Adrenal gland (tissue), 19 donors: ENCODE results near the gene SH3BGRL2. TPM values are rescaled to one million over a fixed set of nuclear protein-coding genes. Genes with fewer than 3 reads are reported as not detected.

ENCODE experiments used
- DNase-seq, 7 donors: peaks; one replicate each; pipeline ENCODE4 v3.0.0-alpha.2; 2019 to 2020
- H3K27ac ChIP-seq, 5 donors: fragments of 200-600 bp; sonication (generic) in 4 of 5; 1 replicate in 3 of 5; 2 replicates in 2 of 5; pipeline versions ENCODE4 v1.5.1 to v1.8.0; 2016 to 2020; ENCODE audit warnings: mild to moderate bottlenecking in 1 of 5
- H3K27me3 ChIP-seq: fragments of 200-600 bp; 2 replicates; pipeline ENCODE4 v1.8.0; 2021
- H3K36me3 ChIP-seq, 2 donors: fragments of 200-600 bp; replicated peaks in 1 of 2; 1 replicate in 1 of 2; 2 replicates in 1 of 2; pipeline versions ENCODE4 v1.5.1 to v1.8.0; 2018 to 2022
- H3K4me1 ChIP-seq, 2 donors: fragments of 200-600 bp; replicated peaks in 1 of 2; 1 replicate in 1 of 2; 2 replicates in 1 of 2; pipeline versions ENCODE4 v1.5.1 to v1.8.0; 2018 to 2021
- H3K4me3 ChIP-seq, 4 donors: fragments of 200-600 bp; sonication (generic) in 3 of 4; one replicate each; pipeline ENCODE4 v1.5.1; 2016 to 2018
- H3K9me3 ChIP-seq, 3 donors: fragments of 200-600 bp; sonication (generic) in 1 of 3; replicated peaks in 1 of 3; 1 replicate in 2 of 3; 2 replicates in 1 of 3; pipeline versions ENCODE4 v1.5.1 to v1.8.0; 2016 to 2021
- POLR2A ChIP-seq, 2 donors: fragments of 450-650 bp; IDR thresholded peaks; one replicate each; pipeline ENCODE4 v1.6.1; 2017; ENCODE audit warnings: antibody characterized with exemption in 2 of 2, mild to moderate bottlenecking in 2 of 2, moderate library complexity in 1 of 2
- WGBS, 4 donors: extraction: QIAGEN DNeasy Blood & Tissue Kit in 2 of 4; methylation state at CpG; one replicate each; pipeline versions ENCODE4 v1.1.5 to v1.1.7; 2013 to 2017; 5-methylcytosine and 5-hydroxymethylcytosine counted together
- intact Hi-C, 2 donors: fragments of 100-400 bp; cut with DNase I; formaldehyde crosslinking; loops; one replicate each; pipeline versions ENCODE4 v1.14.1 to v1.15.0; 2022 to 2023
- long read RNA-seq, 10 donors: library from polyadenylated mRNA in 3 of 10; unstranded in 2 of 10; stranded (forward) in 1 of 10; transcript quantifications; one replicate each; pipeline ENCODE4 v2.0.0 and lab custom pipeline, GENCODE V29; 2021 to 2026
- polyA plus RNA-seq, 3 donors: library from polyadenylated mRNA; stranded (reverse); fragments of 200-250 nt in 2 of 3; fragments of 350-450 nt in 1 of 3; fragmentation: Illumina TruSeq in 1 of 3; extraction: RNeasy Lipid Tissue Mini Kit (QIAGEN cat#74804) in 1 of 3; gene quantifications; one replicate each; pipeline ENCODE4 v1.2.3, GENCODE V29; 2013 to 2014
- total RNA-seq, 9 donors: library from RNA; depleted of rRNA in 4 of 9; stranded (reverse); fragments of >200 nt in 4 of 9; fragments of 120-200 nt in 1 of 9; fragmentation: NEBNext Ultra II Directional in 1 of 9; extraction: Animal tissue kit (Norgen Biotek cat#: 25700) in 1 of 9; gene quantifications; one replicate each; pipeline versions ENCODE4 v1.1.0 to v1.2.4, GENCODE V29; 2013 to 2023
- TF ChIP-seq, protein P1 (sequence below), 6 experiments: fragments of 450-650 bp in 4 of 6; fragments of 200-600 bp in 2 of 6; sonication (generic) in 1 of 6; IDR thresholded peaks; 1 replicate in 5 of 6; 2 replicates in 1 of 6; pipeline versions ENCODE4 v1.5.1 to v1.8.0; 2016 to 2021; ENCODE audit warnings: antibody characterized with exemption in 6 of 6, mild to moderate bottlenecking in 2 of 6, moderate library complexity in 1 of 6
- donor health status: healthy with polysubstance abuse.
- donor health status: Bipolar disorder and iron deficiency.
- donor health status: DM: yes; HTN: yes; CAD: no.
- donor health status: DM: no; HTN: no; CAD: no.
- donor health status: DM: no; HTN: no; CAD: no.
- donor health status: DM: yes; HTN: yes; CAD: no.

Gene SH3BGRL2
- 10 to 100 TPM in 3 of 9 donors, 1 to 10 TPM in 6; 5.6 to 13.3 (median 9.0) TPM for total RNA-seq
- polyA plus RNA-seq = 10 to 100 TPM in 1 of 3 donors, 1 to 10 TPM in 2; 3.8 to 11.2 (median 4.6) TPM
- long read RNA-seq, donor 1 = 0 reads
- long read RNA-seq, donor 2 = 0 reads
- long read RNA-seq, donor 3 = 0 reads
- long read RNA-seq, donor 4, full-length matches to known transcripts = 1 of 5 reads
- long read RNA-seq, donor 4, partial matches to known transcripts = 0 of 5 reads
- long read RNA-seq, donor 4, other reads (novel, unspliced or antisense) = 4 of 5 reads
- long read RNA-seq, donor 5, full-length matches to known transcripts = 9 of 11 reads
- long read RNA-seq, donor 5, partial matches to known transcripts = 0 of 11 reads
- long read RNA-seq, donor 5, other reads (novel, unspliced or antisense) = 2 of 11 reads
- long read RNA-seq, donor 6, partial matches to known transcripts = 0 of 2 reads
- long read RNA-seq, donor 6, other reads (novel, unspliced or antisense) = 2 of 2 reads
- long read RNA-seq, donor 7, full-length matches to known transcripts = 1 of 1 reads
- long read RNA-seq, donor 7, partial matches to known transcripts = 0 of 1 reads
- long read RNA-seq, donor 7, other reads (novel, unspliced or antisense) = 0 of 1 reads
- long read RNA-seq, donor 8 = 0 reads
- long read RNA-seq, donor 9, full-length matches to known transcripts = 3 of 3 reads
- long read RNA-seq, donor 9, partial matches to known transcripts = 0 of 3 reads
- long read RNA-seq, donor 9, other reads (novel, unspliced or antisense) = 0 of 3 reads
- long read RNA-seq, donor 10, full-length matches to known transcripts = 2 of 2 reads
- long read RNA-seq, donor 10, partial matches to known transcripts = 0 of 2 reads
- long read RNA-seq, donor 10, other reads (novel, unspliced or antisense) = 0 of 2 reads

DNA sequence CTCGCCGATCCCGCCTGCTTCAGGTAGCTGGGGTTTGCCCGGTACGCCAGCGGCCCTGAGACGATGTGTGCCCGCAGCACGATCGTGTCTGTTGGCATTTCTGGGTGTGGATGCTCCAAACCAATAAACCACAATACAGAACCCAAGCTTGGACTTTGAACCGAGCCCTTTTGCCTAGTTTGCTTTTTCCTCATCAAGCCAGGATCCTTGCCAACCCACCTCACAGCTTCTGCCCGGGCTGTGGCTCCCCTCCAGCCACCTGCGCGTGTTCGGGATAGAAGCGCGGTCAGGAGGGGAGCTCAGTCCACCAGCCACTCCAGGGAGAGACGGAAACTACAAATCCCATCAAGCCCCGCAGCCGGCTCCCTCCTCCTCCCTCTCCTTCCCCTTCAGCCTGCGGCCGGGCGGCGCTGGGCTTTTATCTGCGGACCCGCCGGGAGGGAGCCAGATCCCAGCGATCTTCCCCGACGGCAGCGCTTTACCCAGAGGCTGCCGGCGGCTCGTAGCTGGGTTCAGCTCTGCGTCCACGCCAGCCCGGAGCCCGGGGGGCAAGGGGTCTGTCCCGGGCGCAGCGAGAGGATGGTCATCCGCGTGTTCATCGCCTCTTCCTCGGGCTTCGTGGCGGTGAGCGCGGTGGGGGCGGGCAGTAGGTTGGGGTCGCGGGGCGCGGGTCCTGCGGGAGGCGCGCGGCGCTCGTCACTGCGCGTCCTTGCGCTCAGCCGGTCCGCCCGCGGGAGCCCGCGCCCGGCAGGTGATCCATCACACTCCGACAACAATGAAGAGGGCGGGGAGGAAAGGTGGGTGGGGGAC lies at the start of gene SH3BGRL2:
Gene SH3BGRL2 (plus strand): TSS at position 447 of the 810 bp plus-strand sequence. CDS start 133 bp downstream, at position 580.
- intact Hi-C loops = no loop called here
- TF ChIP-seq, protein P1, sequence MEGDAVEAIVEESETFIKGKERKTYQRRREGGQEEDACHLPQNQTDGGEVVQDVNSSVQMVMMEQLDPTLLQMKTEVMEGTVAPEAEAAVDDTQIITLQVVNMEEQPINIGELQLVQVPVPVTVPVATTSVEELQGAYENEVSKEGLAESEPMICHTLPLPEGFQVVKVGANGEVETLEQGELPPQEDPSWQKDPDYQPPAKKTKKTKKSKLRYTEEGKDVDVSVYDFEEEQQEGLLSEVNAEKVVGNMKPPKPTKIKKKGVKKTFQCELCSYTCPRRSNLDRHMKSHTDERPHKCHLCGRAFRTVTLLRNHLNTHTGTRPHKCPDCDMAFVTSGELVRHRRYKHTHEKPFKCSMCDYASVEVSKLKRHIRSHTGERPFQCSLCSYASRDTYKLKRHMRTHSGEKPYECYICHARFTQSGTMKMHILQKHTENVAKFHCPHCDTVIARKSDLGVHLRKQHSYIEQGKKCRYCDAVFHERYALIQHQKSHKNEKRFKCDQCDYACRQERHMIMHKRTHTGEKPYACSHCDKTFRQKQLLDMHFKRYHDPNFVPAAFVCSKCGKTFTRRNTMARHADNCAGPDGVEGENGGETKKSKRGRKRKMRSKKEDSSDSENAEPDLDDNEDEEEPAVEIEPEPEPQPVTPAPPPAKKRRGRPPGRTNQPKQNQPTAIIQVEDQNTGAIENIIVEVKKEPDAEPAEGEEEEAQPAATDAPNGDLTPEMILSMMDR (IDR thresholded peaks at IDR 0.05) = no peak
- peak in 1 of 2 donors; percentile 46 for TF ChIP-seq POLR2A (IDR thresholded peaks at IDR 0.05)
- Histone ChIP-seq H3K27ac (peak within 1 kb of the TSS in 2 of 5 donors; percentile 53 to 68), H3K27me3 (no peaks in the 10 kb centered on the region), H3K4me3 (peak within 1 kb of the TSS in 3 of 4 donors; percentile 40 to 92 (median 56)), H3K36me3 (no peaks in the 10 kb centered on the region), H3K4me1 (peaks cover 0 to 10% of the 10 kb centered on the region in 2 donors), H3K9me3 (no peaks in the 10 kb centered on the region)
- peak; percentile 68 to 82 (median 71) for DNase-seq
- 1 to 6% (median 1%) methylated on average over 15 to 71 of the region's 72 CpGs for WGBS, 4 donors

DNA sequence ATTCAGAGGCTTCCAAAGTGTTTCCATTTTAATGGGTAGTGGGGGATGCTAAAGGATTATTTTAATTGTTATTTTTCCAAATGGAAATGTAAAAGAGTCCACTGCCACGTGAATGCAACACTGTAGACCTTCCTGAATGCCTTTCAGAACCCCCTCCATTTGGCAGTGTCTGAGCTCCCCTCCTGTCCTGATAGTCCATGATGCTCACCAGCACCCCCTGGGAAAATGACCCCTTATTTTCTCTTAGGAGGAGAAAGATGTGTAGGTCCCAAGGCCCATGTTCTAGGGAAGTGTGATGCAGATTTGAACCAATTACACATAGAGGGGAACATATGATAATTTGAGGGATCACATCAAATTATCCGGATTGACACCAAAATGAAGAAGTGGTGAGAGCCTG lies 46.8 kb upstream of the SH3BGRL2 start:
- 70 to 85% (median 77%) methylated on average over 2 of the region's 2 CpGs for WGBS, 4 donors
- Histone ChIP-seq H3K36me3 (no peaks in the 10 kb centered on the region), H3K27me3 (no peaks in the 10 kb centered on the region), H3K27ac (no peak overlapping the region), H3K9me3 (no peaks in the 10 kb centered on the region), H3K4me1 (no peaks in the 10 kb centered on the region), H3K4me3 (no peak overlapping the region)
- intact Hi-C loops = no loop called here
- DNase-seq = no peak
- no peak for TF ChIP-seq POLR2A (IDR thresholded peaks at IDR 0.05)
- TF ChIP-seq, protein P1 (IDR thresholded peaks at IDR 0.05) = no peak

DNA sequence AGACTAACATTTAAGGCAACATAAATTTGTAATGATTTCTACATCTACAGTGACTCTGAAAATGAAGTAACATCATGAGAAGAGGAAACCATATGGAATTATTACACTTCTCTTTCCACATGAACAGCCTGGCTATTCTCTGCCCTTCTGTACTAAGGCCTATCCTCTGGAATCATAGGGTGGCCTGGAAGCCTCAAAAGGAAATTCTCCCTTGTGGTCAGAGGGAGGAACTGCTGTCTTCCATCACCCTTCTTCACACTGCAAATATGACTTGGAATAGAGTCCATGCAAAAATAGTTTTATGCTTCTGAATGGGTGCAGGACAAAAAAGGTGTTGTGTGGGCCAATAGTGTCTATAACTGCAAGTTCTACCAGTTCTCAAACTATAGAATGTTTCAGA lies 44.6 kb upstream of the SH3BGRL2 start:
- DNase-seq = no peak
- intact Hi-C loops = no loop called here
- no peak for TF ChIP-seq POLR2A (IDR thresholded peaks at IDR 0.05)
- TF ChIP-seq, protein P1 (IDR thresholded peaks at IDR 0.05) = peak in 3 of 6 experiments; percentile 16 to 26 (median 20)
- no peaks in the 10 kb centered on the region for H3K36me3 ChIP-seq
- H3K4me3 ChIP-seq = no peak overlapping the region
- no peaks in the 10 kb centered on the region for H3K9me3 ChIP-seq
- no peaks in the 10 kb centered on the region for H3K27me3 ChIP-seq
- no peaks in the 10 kb centered on the region for H3K4me1 ChIP-seq
- no peak overlapping the region for H3K27ac ChIP-seq
